ENCODE results near the gene JUNB.
A peak's percentile ranks its signal among the peaks of the same experiment; 100 is the strongest.

Gene JUNB

GRCh38 chr19:12834976-12835757 is 43.9 kb downstream of the JUNB start:
- peak; percentile 44 for ATAC-seq
- TF ChIP-seq CSRNP3 (CRISPR knock-in tag; IDR thresholded peaks at IDR 0.05) (no peak), ZFP30 (CRISPR knock-in tag; IDR thresholded peaks at IDR 0.05) (no peak), RARB (CRISPR knock-in tag; IDR thresholded peaks at IDR 0.05) (no peak)

GRCh38 chr19:12836529-12836863 is 45.2 kb downstream of the JUNB start:
- TF ChIP-seq BACH2 (CRISPR knock-in tag; IDR thresholded peaks at IDR 0.05; ENCODE audit: borderline replicate concordance) (no peak), GLIS3 (CRISPR knock-in tag; IDR thresholded peaks at IDR 0.05) (no peak), TOX (CRISPR knock-in tag; IDR thresholded peaks at IDR 0.05; ENCODE audit: borderline replicate concordance) (no peak), ZNF70 (CRISPR knock-in tag; IDR thresholded peaks at IDR 0.05) (0 out of 2 replicates have a peak, but pooled peaks have one; percentile 22), CSRNP3 (CRISPR knock-in tag; IDR thresholded peaks at IDR 0.05) (no peak), ZC3H10 (CRISPR knock-in tag; IDR thresholded peaks at IDR 0.05) (no peak), CSDC2 (CRISPR knock-in tag; IDR thresholded peaks at IDR 0.05) (no peak), ZNF565 (CRISPR knock-in tag; conservative IDR thresholded peaks at IDR 0.05; ENCODE audit: low read depth) (no peak)
- no peak for ATAC-seq

GRCh38 chr19:12837225-12837624 is 45.9 kb downstream of the JUNB start:
- TF ChIP-seq ZC3H10 (CRISPR knock-in tag; IDR thresholded peaks at IDR 0.05) (no peak), TSHZ2 (CRISPR knock-in tag; IDR thresholded peaks at IDR 0.05) (no peak), CSDC2 (CRISPR knock-in tag; IDR thresholded peaks at IDR 0.05) (no peak), ISL1 (CRISPR knock-in tag; IDR thresholded peaks at IDR 0.05) (no peak), RARB (CRISPR knock-in tag; IDR thresholded peaks at IDR 0.05) (no peak), TOX (CRISPR knock-in tag; IDR thresholded peaks at IDR 0.05; ENCODE audit: borderline replicate concordance) (no peak), PATZ1 (CRISPR knock-in tag; IDR thresholded peaks at IDR 0.05; ENCODE audit: borderline replicate concordance) (no peak), BACH2 (CRISPR knock-in tag; IDR thresholded peaks at IDR 0.05; ENCODE audit: borderline replicate concordance) (no peak), POU6F1 (CRISPR knock-in tag; IDR thresholded peaks at IDR 0.05; ENCODE audit: borderline replicate concordance, low read depth) (no peak), ESRRG (CRISPR knock-in tag; IDR thresholded peaks at IDR 0.05) (no peak), GLIS3 (CRISPR knock-in tag; IDR thresholded peaks at IDR 0.05) (no peak), ARNTL (CRISPR knock-in tag; IDR thresholded peaks at IDR 0.05; ENCODE audit: borderline replicate concordance, low read depth) (no peak), CREB5 (CRISPR knock-in tag; IDR thresholded peaks at IDR 0.05; ENCODE audit: low read depth) (no peak)
- ATAC-seq: no peak
